ENCODE data around the gene TRIM4. TPM values are rescaled to one million over a fixed set of nuclear protein-coding genes. Genes with fewer than 3 reads are reported as not detected.
"Not testable (repeated sequence)": the region's sequence is repeated elsewhere in the genome, so short reads cannot be mapped to it uniquely, and the experiment has no call there.

Gene TRIM4, protein sequence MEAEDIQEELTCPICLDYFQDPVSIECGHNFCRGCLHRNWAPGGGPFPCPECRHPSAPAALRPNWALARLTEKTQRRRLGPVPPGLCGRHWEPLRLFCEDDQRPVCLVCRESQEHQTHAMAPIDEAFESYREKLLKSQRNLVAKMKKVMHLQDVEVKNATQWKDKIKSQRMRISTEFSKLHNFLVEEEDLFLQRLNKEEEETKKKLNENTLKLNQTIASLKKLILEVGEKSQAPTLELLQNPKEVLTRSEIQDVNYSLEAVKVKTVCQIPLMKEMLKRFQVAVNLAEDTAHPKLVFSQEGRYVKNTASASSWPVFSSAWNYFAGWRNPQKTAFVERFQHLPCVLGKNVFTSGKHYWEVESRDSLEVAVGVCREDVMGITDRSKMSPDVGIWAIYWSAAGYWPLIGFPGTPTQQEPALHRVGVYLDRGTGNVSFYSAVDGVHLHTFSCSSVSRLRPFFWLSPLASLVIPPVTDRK
- total RNA-seq, result 21.2 and 35.4 TPM in 2 replicates

DNA sequence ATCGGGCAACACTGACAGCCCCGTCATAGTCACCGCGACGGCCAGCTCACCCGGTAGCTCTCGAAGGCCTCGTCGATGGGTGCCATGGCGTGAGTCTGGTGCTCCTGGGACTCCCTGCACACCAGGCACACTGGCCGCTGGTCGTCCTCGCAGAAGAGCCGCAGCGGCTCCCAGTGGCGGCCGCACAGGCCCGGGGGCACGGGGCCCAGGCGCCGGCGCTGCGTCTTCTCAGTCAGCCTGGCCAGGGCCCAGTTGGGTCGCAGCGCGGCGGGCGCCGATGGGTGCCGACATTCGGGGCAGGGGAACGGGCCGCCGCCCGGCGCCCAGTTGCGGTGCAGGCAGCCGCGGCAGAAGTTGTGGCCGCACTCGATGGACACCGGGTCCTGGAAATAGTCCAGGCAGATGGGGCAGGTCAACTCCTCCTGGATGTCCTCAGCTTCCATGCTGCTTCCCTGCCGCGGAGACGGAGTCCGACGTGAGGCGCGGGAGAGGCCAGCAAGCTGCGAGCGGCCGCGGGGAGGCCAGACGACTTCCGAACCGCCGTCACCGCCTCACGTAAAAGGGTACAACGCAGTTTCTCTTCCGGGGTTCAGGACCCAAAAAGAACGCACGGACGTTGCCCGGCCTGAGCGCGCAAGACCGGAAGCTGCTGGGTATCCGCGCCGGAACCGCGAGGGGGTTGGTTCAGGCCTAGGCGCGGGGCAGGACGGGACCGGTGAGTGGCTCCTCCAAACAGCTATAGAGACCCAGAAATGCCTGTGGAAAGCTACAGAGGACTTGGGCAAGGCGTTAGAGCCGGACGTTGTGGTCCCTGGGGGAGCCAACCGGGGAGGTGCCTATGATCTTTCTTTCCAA lies at the start of gene TRIM4:
Gene TRIM4 (minus strand): TSS at position 572 of the 855 bp plus-strand sequence. CDS start 129 bp downstream, at position 443.
- DNase-seq (ENCODE audit: low read depth), result peak; percentile 79

GRCh38 chr7:99958564-99959227 lies 39.4 kb upstream of the TRIM4 start:
- DNase-seq (ENCODE audit: low read depth), result no peak

DNA sequence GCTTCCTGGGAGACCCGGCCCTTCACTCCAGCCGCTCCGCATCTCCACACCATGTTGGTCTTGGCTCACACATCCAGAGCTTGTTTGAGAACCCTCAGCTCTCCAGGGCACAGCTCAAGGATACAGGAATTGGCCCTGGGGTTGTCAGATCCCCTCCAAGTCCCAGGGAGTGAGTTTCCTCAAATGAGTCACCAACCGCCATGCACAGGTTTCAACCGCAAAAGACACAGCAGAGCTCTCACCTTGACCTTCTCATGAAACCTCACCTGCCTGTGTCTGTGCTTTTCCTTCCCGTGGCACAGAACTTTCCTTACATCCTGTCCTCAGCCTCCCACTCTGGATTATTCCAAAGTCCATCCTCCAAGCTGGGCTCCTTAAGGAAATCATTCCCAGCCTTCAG lies 35.9 kb upstream of the TRIM4 start:
- DNase-seq (ENCODE audit: low read depth), result peak; percentile 1

DNA sequence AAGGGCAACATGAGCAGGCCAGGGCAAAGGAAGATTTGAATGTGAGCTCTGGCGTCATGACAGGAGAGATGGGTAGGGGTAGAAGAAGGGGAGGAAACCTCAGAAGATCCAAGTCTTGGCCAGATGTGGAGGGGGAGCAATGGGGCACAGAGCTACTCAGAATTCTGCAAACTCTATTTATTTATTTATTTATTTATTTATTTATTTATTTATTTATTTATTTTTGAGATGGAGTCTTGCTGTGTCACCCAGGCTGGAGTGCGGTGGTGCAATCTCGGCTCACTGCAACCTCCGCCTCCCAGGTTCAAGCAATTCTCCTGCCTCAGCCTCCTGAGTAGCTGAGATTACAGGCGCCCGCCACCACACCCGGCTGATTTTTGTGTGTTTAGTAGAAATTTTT lies 35.3 kb upstream of the TRIM4 start:
- DNase-seq (ENCODE audit: low read depth), result not testable (repeated sequence)

GRCh38 chr7:99953649-99954048 lies 34.3 kb upstream of the TRIM4 start:
- peak; percentile 2 for DNase-seq (ENCODE audit: low read depth)

GRCh38 chr7:99952649-99953048 lies 33.3 kb upstream of the TRIM4 start:
- not testable (repeated sequence) for DNase-seq (ENCODE audit: low read depth)

DNA sequence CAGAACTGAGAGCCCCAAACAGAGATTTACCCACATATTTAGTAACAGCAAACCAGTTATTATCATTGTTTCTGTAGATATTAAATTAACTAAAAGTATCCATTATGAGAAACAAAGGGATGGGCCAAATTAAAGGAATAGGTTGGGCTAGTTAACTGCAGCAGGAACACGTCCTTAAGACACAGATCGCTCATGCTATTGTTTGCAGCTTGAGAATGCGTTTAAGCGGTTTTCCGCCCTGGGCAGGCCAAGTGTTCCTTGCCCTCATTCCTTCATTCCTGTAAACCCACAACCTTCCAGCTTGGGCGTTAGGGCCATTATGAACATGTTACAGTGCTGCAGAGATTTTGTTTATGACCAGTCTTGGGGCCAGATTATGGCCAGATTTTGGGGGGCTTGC lies 31.5 kb upstream of the TRIM4 start:
- not testable (repeated sequence) for DNase-seq (ENCODE audit: low read depth)

- peak; percentile 5 for DNase-seq (ENCODE audit: low read depth)
Measured at GRCh38 chr7:99949645-99950228, 30.4 kb upstream of the TRIM4 start.

- DNase-seq (ENCODE audit: low read depth), result no peak
Measured at GRCh38 chr7:99947608-99948007, 28.3 kb upstream of the TRIM4 start.

- no peak for DNase-seq (ENCODE audit: low read depth)
Measured at GRCh38 chr7:99944497-99945070, 25.3 kb upstream of the TRIM4 start.

DNA sequence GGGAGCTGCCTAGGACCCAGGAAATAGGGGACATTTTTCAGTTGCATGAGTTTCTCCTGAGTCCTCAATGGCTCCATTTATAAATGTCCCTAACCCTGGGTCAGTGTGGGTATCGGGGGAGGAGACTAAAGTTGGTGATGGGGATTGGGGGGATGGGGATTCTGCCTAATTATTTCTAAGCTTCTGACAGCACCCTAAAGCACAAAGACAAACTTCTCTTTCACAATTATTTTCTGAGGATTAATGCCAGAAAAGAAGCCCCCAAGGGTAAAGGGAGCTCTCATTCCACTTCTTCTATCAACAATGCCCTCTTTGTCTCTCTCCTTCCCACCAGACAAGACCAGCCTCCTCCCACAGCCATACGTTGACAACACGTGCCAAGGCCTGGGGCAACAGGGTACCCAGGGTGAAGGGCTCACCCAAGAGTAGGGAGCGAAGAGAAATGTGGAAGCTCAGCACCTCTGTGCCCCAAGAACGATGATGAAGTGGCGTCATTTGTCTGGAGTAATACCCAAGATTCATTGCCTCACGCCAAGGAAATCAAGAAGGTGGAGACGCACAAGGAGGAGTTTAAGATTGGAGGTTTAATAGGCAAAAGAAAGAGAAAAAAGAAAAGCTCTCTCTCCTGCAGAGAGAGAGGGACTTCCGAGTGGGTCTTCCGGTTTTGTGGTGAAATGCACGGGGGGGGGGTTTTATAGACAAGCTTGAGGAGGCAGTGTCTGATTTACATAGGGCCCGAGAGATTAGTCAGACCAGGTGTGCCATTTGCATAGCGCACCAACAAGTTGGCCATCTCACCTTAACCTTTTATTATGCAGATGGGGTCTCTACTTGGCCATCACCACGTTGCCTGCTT lies 24.5 kb upstream of the TRIM4 start:
- no peak for DNase-seq (ENCODE audit: low read depth)

DNA sequence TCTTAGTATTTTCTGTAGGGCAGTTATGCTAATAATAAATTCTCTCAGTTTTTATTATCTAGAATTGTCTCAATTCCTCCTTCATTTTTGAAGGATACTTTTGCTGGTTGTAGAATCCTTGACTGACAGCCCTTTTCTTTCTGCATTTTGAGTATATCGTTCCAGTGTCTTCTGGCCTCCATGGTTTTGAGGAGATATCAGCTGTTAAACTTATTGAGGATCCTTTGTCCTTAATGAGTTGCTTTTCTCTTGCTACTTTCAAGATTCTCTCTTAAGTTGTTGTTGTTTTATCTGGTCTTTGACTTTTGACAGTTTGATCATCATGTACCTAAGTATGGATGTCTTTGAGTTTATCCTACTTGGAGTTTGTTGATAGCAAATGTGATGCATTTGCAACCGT lies 19.0 kb upstream of the TRIM4 start:
- no peak for DNase-seq (ENCODE audit: low read depth)

DNA sequence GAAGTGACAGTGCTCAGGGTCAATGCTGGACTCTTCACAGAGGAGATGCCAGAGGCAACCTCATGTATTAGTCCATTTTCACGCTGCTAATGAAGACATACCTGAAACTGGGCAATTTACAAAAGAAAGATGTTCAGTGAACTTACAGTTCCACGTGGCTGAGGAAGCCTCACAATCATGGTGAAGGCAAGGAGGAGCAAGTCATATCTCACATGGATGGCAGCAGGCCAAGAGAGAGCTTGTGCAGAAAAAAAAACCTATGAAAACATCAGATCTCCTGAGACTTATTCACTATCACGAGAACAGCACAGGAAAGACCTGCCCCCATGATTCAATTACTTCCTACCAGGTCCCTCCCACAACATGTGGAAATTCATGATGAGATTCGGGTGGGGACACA lies 15.7 kb upstream of the TRIM4 start:
- not testable (repeated sequence) for DNase-seq (ENCODE audit: low read depth)

DNA sequence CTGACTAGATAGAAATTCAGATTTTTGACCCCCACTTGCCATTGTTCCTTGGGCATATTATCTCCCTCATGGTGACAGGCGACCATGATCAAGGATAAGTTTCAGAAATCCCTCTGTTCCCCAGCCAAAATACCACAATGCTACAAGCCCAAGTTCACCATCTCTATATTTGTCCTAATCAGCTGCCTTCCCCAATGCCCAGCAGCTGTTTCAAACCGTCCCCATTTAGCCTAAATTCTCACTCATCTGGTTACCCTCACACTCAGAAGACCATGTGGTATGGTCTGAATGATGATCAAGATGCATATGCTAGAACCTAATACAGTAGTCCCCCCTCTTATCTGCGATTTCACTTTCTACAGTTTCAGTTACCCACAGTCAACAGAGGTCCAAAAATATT lies 11.0 kb upstream of the TRIM4 start:
- no peak for DNase-seq (ENCODE audit: low read depth)

DNA sequence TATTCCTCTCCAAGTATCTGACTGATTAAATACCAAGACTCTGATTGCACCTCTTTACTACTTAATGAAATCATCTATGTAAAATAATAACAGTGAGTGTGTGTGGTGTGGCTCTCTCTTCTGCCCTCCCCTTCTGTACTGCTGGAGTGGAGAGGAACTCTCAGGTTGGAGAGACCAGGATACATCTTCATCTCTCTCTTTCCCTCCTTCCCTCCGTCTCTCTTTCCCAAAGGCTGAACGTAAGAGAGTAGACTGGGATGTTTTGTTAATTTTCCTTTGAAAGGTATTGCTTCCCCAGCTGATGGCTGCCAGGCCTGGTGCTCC lies 10.4 kb upstream of the TRIM4 start:
- DNase-seq (ENCODE audit: low read depth), result no peak

GRCh38 chr7:99928994-99929729 lies 9.8 kb upstream of the TRIM4 start, which contains the start of gene GJC3:
Gene GJC3 (minus strand): TSS chr7:99929620. CDS start chr7:99929620, 0 bp downstream.
- peak; percentile 54 for DNase-seq (ENCODE audit: low read depth)

DNA sequence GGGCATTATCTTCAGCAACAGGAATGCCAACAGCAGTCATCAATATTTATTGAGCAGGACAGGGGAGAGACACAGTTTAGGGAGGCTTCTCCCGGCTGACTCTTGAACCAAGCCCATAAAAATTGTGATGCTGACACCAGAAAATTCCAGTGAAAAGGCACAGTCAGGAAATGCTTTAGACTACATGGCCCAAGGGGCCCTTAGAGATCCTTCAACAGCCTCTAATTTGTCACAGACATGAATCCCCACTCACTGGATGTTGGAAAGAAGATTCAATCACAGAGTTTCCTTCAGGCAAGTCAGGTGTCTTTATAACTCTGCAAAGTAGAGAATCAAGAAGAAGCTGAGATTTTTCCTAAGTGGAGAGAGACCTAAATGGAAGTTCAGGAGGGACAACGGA lies 8.9 kb upstream of the TRIM4 start:
- DNase-seq (ENCODE audit: low read depth), result no peak

DNA sequence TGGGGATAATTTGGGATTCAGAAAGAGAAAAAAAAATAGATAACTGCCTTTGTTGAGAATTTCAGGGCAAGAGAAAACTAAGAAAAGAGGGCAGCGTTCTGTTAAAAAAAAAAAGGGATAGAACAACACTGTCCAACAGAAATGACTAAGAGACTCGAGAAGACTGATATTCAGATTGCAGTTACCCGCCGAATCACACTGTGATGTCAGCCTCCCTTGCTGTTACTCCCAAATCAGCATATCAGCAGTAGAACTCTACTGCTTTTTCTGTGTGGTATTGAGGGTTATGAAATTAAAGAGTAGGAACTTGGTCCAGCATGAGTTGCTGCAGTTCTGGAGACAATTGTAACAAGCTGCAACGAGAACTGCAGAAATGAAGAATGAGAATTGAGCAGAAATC lies 8.2 kb upstream of the TRIM4 start:
- no peak for DNase-seq (ENCODE audit: low read depth)

DNA sequence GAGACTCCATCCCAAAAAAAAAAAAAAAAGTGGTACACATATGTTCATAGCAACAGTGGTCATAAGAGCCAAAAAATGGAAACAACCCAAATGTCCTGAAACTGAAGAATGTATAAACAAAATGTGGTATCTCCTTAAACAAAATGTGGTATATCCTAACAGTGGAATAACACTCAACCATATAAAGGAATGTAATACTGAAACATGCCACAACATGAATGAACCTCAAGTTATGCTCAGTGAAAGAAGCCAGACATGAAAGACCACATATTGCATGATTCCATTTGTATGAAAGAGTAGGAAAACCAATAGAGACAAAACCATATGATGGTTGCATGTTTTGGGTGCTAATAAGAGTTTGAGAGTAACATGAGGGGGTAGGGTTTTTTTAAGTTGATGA lies 7.0 kb upstream of the TRIM4 start:
- no peak for DNase-seq (ENCODE audit: low read depth)

- DNase-seq (ENCODE audit: low read depth), result no peak
Measured at GRCh38 chr7:99923200-99923599, 3.9 kb upstream of the TRIM4 start.

All from renal cortical epithelial cell (primary cell).